GM18499 (cell line): ENCODE data around the gene DDIT3.
"Not testable (repeated sequence)": the region's sequence is repeated elsewhere in the genome, so short reads cannot be mapped to it uniquely, and the experiment has no call there.

Experiments used
- ATAC-seq: cut with Tn5 transposase; IDR thresholded peaks from one replicate; pipeline ENCODE4 v1.9.1; 2021; ENCODE audit warnings: moderate number of reproducible peaks; ENCODE audit not compliant: insufficient read depth, unreplicated experiment

DDIT3 gene

DNA sequence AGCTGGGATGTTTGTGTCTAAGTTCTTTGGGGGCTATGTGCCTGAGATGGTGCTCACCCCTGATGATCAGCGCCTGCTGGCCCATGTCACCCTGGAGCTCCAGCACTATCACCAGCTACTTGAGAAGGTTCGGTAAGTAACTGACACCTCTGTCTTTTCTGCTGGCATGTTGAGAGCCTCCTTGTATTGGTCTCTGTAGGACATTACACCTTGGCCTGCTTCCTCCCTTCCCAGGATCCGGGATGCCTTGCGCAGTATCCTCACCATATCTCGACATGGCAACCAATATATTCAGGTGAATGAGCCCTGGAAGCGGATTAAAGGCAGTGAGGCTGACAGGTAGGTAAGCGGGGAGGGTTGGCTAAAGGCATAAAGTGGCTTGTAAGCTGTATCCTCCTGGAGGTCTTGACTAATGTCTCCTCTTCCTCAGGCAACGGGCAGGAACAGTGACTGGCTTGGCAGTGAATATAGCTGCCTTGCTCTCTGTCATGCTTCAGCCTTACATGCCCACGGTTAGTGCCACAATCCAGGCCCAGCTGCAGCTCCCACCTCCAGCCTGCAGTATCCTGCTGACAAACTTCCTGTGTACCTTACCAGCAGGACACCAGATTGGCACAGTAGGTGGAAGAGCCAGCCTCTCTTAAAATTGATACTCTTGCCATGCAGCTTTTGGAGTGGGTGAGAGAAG, 5.5 kb downstream of the DDIT3 start:
- ATAC-seq = no peak

DNA sequence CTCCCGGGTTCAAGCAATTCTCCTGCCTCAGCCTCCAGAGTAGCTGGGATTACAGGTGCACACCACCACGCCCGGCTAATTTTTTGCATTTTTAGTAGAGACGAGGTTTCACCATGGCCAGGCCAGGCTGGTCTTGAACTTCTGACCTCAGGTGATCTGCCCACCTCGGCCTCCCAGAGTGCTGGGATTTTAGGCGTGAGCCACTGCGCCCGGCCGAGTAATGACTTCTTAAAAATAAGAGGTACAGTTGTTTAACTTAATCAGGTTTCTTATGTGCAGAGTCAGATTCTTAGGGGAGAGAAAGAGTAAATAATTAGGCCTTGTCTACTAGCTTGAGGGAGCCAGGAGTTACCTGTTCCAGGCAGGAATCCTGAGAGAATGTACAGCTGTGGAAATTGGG, 6.1 kb downstream of the DDIT3 start:
- not testable (repeated sequence) for ATAC-seq

DNA sequence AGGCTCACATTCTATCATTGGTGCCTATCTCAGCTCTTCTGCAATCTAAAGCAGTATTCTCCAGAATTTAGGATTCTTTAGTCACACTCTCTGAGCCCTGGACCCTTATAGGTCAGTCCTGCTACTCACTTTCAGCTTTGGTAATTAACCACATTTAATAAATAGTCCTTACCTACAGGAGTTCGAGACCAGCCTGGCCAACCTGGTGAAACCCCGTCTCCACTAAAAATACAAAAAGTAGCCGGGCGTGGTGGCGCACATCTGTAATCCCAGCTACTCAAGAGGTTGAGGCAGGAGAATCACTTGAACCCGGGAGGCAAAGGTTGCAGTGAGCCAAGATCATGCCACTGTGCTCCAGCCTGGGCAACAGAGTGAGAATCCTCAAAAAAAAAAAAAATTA, 6.6 kb downstream of the DDIT3 start:
- ATAC-seq = not testable (repeated sequence)

DNA sequence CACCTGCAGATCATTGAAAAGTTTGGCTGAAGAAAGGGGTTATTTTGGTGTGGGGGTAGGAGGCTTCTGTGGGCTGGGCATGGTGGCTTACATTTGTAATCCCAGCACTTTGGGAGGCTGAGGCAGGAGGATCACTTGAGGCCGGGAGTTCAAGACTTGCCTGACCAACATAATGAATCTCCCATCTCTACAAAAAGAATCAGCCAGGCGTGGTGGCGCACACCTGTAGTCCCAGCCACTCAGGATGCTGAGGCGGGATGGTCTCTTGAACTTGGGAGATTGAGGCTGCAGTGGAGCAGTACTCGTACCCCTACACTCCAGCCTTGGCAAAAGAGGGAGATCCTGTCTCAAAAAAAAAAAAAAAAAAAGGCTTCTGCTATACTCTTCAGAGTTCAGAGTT, 7.0 kb downstream of the DDIT3 start:
- no peak for ATAC-seq

DNA sequence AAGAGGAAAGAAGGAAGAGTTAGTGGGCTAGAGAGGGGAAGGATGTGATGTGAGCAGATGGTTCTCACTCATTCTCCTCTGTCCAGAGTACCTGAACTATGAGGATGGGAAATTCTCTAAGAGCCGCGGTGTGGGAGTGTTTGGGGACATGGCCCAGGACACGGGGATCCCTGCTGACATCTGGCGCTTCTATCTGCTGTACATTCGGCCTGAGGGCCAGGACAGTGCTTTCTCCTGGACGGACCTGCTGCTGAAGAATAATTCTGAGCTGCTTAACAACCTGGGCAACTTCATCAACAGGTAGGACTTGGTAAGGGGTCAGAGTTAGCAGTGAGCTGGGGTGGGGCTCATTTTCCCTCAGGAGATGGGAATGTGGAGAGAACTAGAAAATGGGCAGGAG, 7.6 kb downstream of the DDIT3 start:
- ATAC-seq = no peak

DNA sequence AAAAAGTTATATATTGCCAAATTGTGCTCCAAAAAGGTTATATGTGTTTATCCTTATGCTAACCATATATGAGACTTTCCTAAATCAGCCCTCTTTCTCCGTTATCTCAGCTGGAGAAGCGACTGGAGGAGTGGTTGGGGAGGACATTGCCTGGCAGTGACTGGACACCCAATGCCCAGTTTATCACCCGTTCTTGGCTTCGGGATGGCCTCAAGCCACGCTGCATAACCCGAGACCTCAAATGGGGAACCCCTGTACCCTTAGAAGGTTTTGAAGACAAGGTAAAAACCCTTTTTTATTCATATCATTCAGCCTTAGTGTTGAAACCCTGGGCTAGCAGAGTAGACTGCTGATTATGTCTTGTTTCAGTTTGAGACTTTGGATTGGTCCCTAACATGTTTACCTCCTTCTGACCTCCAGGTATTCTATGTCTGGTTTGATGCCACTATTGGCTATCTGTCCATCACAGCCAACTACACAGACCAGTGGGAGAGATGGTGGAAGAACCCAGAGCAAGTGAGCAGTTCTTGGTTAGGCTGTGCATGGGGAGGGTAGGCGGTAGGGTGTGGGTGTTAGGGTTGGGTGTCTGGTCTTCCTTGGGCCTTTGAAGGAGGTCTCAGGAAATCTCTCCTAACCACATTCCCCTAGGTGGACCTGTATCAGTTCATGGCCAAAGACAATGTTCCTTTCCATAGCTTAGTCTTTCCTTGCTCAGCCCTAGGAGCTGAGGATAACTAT, 8.6 kb downstream of the DDIT3 start:
- ATAC-seq = no peak

DNA sequence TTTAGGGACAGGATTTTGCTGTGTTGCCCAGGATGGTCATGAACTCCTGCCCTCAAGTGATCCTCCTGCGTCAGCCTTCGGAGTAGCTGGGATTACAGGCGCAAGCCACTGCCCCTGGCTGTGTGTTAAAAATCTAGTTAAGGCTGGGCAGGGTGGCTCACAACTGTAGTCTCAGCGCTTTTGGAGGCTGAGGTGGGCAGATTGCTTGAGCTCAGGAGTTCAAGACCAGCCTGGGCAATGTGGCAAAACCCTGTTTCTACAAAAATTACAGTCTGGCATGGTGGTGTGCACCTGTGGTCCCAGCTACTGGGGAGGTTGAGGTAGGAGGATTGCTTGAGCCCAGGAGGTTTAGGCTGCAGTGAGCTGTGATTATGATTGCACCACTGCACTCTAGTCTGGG, 9.2 kb downstream of the DDIT3 start:
- no peak for ATAC-seq

DNA sequence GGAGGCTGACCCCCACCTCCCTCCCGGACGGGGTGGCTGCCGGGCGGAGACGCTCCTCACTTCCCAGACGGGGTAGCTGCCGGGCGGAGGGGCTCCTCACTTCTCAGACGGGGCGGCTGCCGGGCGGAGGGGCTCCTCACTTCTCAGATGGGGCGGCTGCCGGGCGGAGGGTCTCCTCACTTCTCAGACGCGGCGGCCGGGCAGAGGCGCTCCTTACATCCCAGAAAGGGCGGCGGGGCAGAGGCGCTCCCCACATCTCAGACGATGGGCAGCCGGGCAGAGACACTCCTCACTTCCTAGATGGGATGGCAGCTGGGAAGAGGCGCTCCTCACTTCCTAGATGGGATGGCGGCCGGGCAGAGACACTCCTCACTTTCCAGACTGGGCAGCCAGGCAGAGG, 12.5 kb downstream of the DDIT3 start:
- not testable (repeated sequence) for ATAC-seq

DNA sequence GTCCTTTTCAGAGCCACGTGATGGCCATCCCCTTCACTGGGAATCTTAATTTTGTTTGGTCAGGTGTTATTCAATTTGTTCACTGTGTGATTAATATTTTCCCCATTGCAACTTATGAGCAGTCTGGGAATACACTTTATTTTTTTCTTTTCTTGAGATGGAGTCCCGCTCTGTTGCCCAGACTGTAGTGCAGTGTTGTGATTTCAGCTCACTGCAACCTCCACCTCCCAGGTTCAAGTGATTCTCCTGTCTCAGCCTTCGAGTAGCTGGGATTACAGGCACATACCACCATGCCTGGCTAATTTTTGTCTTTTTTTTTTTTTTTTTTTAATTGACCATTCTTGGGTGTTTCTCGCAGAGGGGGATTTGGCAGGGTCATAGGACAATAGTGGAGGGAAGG, 13.8 kb downstream of the DDIT3 start:
- ATAC-seq = not testable (repeated sequence)

DNA sequence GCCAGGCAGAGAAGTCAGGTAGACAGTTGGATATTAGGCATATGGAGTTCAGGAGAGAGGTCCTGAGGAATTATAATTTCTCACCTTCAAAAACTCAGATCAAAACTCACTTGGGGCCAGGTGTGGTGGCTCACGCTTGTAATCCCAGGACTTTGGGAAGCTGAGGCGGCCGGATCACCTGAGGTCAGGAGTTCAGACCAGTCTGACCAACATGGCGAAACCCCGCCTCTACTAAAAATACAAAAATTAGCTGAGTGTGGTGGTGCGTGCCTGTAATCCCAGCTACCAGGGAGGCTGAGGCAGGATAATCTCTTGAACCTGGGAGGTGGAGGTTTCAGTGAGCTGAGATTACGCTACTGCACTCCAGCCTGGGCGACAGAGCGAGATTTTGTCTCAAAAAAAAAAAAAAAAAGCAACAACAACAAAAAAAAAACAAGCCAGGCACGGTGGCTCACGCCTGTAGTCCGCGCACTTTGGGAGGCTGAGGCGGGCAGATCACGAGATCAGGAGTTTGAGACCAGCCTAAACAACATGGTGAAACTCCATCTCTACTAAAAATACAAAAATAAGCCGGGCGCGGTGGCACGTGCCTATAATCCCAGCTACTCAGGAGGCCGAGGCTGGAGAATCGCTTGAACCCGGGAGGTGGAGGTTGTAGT, 17.9 kb downstream of the DDIT3 start:
- ATAC-seq = not testable (repeated sequence)

DNA sequence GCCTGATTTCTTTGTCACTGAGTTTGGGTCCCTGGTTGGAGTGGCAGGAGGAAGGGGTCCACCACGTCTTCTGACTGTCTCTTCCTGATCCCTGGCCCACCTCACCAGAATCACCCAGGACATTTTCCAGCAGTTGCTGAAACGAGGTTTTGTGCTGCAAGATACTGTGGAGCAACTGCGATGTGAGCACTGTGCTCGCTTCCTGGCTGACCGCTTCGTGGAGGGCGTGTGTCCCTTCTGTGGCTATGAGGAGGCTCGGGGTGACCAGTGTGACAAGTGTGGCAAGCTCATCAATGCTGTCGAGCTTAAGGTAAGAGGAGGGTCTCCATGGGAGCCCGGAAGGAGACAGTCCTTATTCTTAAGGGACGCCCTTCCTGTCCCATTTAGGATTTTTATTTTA, 20.1 kb downstream of the DDIT3 start:
- ATAC-seq = no peak

DNA sequence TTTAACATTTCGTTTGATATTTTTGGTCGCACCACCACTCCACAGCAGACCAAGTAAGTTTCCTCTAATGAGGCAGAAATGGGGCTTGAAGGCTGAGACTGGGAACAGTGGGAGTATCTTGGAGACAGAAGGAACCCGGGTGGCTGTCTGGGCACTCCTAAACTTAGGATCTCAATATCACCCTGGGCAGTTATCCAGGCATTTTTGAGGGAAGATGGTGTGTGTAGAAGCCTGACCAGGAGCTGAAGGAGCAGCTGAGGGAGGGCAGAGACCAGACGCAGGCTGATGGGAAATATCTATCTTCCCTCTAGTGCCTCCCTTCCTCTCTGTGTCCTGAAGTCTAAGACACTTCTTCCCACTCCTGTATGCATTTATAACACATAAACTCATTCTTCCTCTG, 21.7 kb downstream of the DDIT3 start:
- ATAC-seq = no peak

DNA sequence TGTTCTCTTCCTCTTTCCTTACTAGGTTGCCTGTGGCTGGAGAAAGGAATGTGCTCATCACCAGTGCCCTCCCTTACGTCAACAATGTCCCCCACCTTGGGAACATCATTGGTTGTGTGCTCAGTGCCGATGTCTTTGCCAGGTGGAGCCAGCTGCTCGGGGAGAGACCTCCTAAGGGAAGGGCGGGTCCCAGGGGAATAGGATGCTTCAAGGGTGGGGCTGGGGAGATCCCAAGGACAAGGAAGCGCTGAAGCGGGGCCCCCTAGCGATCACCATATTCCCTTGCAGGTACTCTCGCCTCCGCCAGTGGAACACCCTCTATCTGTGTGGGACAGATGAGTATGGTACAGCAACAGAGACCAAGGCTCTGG, 22.2 kb downstream of the DDIT3 start:
- ATAC-seq = no peak

DNA sequence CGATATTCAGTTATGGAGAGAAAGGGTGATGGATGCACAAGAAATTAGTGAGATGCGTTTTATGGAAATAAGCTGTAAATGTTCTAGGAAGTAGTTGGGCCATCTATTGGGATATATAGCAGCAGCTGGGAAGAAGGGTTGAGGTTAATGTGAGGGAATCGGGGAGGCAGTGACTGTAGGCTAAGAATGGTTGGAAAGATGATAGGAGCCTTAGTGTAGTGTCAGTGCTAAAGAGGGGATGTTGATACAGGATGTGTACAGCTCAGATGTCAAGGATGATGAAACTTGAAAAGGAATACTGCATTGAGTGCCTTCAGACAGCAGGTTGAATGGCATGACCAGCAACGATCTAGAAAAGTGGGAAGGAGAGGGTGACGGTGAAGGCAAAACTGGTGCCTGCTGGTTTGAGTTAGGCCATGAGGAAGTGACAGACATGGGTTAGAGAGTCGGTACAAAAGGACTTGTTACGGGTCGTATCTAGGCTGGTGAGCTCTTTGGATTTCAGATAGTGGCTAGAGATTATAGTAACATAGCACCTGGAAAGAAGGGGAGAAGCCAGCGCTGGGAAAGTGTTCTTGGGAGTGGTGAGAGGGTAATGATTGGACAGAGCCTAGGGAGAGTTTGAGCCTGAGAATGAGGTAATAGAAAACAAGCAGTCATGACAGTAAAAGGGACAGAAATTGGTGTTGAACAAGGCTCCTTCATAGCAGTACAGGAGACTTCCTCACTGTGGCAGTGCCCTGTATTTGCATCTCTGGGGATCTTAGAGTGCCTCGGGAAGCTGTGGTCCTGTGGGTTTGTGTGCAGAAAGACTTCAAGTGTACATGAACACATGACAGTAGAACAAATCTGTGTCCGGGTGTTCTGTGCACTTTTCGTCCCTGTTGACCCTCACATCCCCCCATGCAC, 22.8 kb downstream of the DDIT3 start:
- no peak for ATAC-seq

DNA sequence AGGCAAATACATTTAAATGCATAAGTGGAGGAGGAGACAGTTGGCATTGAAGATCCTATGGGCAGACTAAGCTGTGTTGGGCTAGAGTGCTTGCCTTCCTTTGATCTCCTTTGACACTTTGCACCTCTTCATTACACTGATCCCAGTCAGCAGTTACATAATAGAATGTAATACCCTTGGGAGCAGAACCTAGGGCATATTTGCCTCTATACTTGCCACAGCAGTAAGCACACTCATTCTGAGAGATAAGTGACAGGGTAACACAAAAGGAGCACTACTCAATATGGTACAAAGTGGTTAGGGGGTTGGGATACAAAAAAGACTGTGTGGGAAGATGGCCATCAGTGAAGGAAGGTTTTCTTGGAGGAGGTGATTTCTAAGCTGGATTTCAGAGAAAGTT, 23.5 kb downstream of the DDIT3 start:
- no peak for ATAC-seq

DNA sequence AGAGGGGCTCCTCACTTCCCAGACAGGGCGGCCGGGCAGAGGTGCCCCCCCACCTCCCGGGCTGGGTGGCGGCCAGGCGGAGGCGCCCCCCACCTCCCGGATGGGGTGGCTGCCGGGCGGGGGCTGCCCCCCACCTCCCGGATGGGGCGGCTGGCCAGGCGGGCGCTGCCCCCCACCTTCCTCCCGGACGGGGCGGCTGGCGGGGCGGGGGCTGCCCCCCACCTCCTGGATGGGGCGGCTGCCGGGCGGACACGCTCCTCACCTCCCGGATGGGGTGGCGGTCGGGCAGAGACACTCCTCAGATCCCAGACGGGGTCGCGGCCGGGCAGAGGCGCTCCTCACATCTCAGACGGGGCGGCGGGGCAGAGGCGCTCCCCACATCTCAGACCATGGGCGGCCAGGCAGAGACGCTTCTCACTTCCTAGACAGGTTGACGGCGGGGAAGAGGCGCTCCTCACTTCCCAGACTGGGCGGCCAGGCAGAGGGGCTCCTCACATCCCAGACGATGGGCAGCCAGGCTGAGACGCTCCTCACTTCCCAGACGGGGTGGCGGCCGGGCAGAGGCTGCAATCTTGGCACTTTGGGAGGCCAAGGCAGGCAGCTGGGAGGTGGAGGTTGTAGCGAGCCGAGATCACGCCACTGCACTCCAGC, 25.1 kb downstream of the DDIT3 start:
- not testable (repeated sequence) for ATAC-seq

DNA sequence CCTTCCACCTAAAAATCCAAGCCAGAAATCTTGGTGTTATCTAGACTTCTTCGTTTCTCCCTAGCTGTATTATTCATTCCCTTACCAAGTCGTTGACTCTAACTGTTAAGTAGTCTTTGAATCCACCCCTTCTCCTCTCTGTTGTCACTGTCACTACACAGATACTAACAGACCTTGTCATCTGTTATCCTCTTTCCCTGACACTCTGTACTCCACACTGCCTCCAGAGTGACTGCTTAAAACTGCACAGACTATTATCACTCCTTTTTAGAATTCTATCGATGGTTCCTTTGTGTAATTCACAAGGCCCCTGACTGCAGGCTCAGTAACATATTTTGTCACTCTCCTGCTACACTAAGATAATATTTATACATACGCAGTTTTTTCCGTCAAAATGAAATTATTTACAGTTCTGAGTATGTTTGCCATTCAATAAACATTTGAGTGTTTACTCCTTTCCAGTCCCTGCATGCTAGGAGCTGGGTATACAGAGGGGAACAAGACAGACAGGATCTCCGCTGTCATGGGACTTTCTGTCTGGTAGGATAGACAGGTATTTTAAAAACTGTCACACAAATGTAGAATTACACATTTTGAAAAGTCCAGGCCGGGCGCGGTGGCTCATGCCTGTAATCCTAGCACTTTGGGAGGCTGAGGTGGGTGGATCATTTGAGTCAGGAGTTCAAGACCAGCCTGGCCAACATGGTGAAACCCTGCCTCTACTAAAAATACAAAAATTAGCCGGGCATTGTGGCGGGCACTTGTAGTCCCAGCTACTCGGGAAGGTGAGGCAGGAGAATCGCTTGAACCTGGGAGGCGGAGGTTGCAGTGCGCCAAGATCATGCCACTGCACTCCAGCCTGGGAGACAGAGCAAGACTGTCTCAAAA, 28.7 kb downstream of the DDIT3 start:
- ATAC-seq = no peak

DNA sequence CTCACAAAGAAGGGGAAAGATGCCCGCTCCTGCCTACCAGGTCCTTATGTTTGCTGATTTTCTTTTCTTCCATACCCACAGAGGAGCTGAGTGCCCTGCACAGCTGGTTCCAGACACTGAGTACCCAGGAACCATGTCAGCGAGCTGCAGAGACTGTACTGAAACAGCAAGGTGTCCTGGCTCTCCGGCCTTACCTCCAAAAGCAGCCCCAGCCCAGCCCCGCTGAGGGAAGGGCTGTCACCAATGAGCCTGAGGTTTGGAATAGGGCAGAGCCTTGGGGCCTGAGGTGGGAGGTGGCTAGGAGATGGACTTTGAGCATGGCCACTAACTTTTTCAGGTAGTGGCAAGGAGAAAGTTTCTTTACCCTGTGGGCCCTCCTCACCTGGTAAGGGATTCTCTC, 30.2 kb downstream of the DDIT3 start:
- no peak for ATAC-seq

DNA sequence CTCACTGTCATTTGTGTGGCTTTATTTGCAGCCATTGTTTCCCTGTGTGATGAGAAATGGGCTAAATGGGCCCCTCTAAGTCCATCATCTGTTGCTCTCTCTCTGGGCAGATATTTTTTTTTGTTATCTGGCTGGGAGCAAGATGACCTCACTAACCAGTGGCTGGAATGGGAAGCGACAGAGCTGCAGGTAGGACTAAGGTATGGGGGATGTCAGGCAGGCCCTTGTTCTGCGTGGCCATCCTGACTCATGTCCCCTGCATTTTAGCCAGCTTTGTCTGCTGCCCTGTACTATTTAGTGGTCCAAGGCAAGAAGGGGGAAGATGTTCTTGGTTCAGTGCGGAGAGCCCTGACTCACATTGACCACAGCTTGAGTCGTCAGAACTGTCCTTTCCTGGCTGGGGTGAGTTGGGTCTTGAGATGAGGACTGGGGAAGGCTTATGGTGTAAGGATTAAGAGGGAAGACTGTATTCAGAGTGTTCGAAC, 31.1 kb downstream of the DDIT3 start:
- ATAC-seq = no peak
